WI38 (cell line): ENCODE measurements around the gene DUSP10.

Experiments used
- H3K4me3 ChIP-seq: 2 replicates; pipeline ENCODE4 v1.5.1; 2011; ENCODE audit warnings: low read depth, mild to moderate bottlenecking, control low read depth, low read length
- CTCF ChIP-seq: IDR thresholded peaks from 2 replicates; pipeline ENCODE4 v1.5.1; 2012; ENCODE audit warnings: low read depth, mild to moderate bottlenecking, control low read depth, low read length

DUSP10 gene

GRCh38 chr1:221732052-221732451 lies 9.8 kb downstream of the DUSP10 start:
- no peak for TF ChIP-seq CTCF
- no peak overlapping the region for H3K4me3 ChIP-seq

GRCh38 chr1:221729771-221730330 lies 12.0 kb downstream of the DUSP10 start:
- H3K4me3 ChIP-seq, result no peak overlapping the region
- TF ChIP-seq CTCF, result no peak

GRCh38 chr1:221728037-221728505 lies 13.8 kb downstream of the DUSP10 start:
- H3K4me3 ChIP-seq, result no peak overlapping the region
- TF ChIP-seq CTCF, result no peak

GRCh38 chr1:221727146-221728036 lies 14.5 kb downstream of the DUSP10 start:
- H3K4me3 ChIP-seq, result no peak overlapping the region
- TF ChIP-seq CTCF, result no peak

- no peak for TF ChIP-seq CTCF
- H3K4me3 ChIP-seq, result no peak overlapping the region
Observed at GRCh38 chr1:221725735-221726672, 15.9 kb downstream of the DUSP10 start.

GRCh38 chr1:221724931-221725605 lies 16.8 kb downstream of the DUSP10 start:
- no peak for TF ChIP-seq CTCF
- no peak overlapping the region for H3K4me3 ChIP-seq
